Femur (tissue), 1 donor: ENCODE data around the gene ASCC2.
"Not testable (repeated sequence)": the region's sequence is repeated elsewhere in the genome, so short reads cannot be mapped to it uniquely, and the experiment has no call there.

ENCODE experiments used
- DNase-seq: peaks from one replicate; pipeline ENCODE4 v3.0.0-alpha.2; 2017

Gene ASCC2, protein sequence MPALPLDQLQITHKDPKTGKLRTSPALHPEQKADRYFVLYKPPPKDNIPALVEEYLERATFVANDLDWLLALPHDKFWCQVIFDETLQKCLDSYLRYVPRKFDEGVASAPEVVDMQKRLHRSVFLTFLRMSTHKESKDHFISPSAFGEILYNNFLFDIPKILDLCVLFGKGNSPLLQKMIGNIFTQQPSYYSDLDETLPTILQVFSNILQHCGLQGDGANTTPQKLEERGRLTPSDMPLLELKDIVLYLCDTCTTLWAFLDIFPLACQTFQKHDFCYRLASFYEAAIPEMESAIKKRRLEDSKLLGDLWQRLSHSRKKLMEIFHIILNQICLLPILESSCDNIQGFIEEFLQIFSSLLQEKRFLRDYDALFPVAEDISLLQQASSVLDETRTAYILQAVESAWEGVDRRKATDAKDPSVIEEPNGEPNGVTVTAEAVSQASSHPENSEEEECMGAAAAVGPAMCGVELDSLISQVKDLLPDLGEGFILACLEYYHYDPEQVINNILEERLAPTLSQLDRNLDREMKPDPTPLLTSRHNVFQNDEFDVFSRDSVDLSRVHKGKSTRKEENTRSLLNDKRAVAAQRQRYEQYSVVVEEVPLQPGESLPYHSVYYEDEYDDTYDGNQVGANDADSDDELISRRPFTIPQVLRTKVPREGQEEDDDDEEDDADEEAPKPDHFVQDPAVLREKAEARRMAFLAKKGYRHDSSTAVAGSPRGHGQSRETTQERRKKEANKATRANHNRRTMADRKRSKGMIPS

DNA sequence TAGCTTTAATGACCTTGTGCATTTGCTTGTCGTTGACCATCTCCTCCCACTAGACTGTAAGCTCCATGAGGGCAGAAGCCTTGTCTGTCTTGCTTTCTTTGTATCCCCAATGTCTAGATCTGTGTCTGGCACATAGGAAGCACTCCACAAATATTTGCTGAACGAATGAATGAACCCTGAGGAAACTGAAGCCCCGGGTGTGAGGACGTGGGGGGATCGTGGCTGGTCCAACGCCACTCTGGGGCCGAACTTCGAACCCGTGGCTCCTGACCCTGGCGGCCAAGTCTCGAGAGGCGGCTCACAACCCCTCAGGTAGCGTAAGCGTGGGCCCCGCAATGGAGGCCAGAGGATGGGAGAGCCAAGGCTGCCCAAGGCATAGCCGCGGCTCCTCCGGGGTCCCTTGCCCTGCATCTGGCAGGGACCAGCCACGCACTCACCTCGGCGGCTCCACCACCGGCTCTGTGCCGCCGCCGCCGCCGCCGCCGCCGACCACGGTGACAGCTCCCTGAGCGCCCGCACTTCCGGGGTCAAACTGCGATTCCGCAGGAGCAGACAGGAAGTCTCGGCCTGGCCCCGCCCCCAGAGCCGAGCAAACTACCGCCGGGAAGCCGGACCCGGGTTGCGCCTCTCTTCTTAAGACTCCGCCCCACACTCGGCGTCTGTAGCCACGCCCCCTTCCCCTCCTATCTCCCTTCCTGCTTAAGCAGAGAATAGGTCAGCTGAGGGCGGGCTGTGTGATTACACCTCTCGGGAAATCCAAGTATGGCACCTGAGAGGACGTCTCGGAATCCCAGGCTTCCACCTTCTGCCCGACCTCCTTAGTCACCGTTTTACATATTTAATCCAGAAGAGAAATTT, at the start of gene ASCC2:
TSS of gene ASCC2 (minus strand) at position 534 of the 858 bp plus-strand sequence. CDS start 5,949 bp downstream, outside the sequence.
- peak; percentile 99 for DNase-seq

DNA sequence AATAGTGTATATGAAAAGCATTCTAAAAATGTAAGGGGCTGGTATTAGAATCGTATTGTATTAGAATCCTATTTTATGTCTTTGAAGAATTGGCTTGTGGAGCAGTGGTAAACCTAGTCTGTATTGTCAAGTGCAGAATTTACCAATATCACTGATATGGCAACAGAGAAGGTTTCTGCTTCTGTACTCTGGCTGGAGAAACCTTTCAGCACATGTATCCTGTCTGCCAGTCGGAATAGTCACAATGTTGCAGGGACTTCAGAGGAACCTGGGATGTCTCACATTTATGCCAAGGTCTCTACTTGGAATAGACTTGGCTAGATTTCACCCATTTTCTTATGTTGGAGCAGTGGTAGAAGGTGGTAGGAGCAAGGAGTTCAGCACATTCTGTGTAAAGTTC, 49.3 kb upstream of the ASCC2 start:
- no peak for DNase-seq

DNA sequence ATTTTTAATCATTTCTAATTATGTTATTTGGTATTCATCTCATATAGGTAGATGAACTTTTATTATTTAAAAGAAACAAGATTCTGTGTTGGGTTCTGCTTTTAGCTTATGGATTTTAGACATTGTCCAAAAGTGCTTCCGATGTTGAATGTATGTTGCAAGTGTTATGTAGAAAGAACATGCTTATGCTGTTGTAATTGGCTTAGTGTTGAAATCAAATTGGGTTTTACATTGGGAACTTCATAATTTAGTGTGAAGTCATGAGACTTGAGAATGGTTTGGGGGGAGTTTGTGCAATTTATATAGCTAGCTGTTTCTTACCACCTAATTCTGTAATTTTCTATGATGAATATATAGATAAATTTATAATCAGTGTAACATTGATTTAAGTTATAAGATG, 48.5 kb upstream of the ASCC2 start:
- DNase-seq, result no peak

DNA sequence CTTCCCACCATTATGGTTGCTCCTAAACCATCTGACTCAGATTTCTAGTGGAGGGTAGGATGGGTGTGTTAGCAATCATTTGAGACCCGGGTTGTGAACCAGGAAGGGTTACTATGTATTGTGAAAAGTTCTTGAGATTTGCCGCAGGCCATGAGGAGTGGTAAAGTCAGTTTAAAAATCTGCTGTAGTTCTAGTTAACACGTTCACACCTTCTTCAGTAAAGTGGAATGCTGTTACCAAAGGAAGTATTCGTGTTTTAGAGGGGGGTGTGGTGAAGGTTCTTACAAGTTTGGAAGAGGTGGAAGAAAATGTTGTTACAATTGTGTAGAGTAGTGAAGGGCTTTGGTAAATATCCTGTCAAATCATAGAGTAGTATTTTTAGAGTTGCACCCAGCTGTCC, 47.5 kb upstream of the ASCC2 start:
- DNase-seq, result no peak

DNA sequence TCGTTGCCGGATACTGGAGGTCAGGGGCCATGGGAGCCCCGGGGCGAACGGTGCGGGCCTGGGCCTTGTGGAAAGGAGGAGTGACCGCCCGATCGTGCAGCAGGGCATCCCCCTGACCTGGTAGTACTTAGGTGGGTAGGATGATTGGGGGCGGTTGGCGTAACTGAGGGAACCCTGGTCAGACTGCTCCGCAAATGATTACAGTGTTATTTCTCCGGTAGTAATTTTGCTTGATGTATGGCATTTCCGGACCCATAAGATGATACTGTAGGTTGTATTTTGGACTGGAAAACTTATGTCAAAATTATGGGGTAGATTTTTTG, 45.7 kb upstream of the ASCC2 start:
- DNase-seq, result no peak

DNA sequence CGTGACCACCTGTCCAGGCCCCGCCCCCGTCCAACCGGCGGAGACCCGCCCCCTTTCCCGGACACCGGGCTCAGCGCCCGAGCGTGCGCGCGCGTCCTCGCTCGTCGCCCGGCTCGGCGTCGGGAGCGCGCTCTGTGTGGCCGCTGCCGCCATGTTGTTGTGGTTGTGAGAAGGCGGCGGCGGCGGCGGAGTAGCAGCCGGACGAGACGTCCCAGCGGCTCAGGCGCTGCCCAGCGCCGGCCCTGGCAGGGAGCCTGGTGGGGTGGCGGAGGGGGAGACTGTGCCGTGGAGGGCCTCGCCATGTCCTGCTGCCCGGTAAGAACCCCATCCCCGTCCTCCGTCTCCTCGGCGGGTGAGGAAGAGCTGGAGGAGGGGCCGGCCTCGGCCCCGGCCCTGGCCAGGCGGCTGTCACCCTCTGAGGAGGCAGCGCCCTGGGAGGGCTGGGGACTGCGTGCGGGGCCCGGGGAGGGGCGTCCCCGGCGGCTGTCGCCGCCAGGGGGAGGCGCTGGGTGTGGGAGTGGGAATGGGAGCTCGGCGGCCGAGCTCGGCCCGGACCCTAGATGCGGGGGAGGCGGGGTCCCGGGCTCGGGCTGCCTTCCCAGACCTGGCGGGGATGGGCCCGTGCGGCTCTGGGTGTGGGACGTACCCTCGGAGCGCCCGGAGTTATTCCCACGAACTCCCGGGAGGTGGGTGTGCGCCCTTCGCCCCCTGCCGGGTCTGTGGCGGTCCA, 45.1 kb upstream of the ASCC2 start, which contains the start of gene MTMR3:
TSS of gene MTMR3 (plus strand) at position 130 of the 730 bp plus-strand sequence. CDS start 87,886 bp downstream, outside the sequence.
- DNase-seq, result peak; percentile 96

DNA sequence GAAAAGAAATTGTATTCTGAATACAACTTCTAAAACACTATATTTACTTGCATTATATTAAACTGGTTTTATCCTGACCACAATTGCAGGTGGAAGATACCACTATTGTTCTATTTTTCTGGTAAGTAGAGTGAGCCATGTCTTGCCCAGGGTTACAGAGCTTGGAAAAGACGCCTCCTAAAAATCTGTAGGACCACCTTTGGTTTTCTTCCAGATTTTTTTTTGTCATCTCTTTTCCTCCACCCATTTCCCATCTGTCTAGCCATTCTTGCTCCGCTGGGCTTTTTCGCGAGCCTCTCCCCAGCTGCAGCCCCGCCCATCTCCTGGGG, 44.6 kb upstream of the ASCC2 start:
- DNase-seq, result no peak

DNA sequence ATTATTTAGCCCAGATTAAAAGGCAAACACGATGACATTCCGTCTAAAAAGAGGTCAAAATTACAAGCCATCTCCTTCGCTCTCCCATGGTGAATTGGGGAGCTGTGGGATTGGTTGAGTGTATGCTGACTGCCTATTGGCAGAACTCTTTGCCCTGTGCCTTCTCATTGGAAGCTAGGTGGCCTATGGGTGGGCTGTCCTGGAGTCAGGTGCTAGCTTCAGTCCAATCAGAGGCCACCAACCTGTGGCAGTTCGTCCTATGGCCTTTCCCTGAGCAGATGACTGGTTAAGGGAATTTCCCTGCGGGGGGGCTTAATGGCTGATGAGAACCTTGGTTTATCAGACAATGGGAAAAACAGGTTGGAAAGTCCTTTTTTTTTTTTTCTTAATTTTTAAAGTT, 41.7 kb upstream of the ASCC2 start:
- DNase-seq, result no peak

DNA sequence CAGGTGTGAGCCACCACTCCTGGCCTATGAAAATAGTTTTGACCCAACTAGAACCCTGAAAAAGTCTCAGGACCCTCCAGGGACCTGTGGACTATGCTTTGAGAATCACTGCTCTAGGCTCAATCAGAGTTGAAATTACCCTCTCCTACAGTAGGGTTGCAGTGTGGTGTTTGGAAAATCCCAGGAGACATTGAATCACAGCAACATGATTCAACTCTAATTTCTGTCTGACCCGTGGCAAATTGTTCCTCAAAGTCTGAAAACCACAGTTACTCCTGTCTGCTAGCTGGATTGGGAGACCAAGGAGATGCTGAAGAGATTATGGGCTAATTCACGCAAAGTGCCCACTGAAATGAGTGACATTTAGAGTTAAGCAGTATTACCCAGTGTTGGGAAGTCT, 39.5 kb upstream of the ASCC2 start:
- no peak for DNase-seq

DNA sequence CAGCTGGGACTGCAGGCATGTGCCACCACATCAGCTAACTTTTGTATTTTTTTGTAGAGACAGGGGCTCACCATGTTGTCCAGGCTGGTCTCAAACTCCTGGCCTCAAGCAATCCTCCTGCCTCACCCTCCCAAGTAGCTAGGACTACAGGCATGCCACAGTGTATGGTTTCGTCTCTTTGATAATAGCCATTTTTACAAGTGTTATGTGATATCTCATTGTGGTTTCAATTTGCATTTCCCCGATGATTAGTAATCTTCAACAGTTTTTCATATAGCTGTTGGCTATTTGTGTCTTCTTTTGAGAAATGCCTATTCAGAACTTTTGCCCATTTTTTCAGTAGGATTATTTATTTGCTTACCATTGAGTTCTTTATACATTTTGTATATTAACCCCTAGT, 35.9 kb upstream of the ASCC2 start:
- DNase-seq, result no peak

DNA sequence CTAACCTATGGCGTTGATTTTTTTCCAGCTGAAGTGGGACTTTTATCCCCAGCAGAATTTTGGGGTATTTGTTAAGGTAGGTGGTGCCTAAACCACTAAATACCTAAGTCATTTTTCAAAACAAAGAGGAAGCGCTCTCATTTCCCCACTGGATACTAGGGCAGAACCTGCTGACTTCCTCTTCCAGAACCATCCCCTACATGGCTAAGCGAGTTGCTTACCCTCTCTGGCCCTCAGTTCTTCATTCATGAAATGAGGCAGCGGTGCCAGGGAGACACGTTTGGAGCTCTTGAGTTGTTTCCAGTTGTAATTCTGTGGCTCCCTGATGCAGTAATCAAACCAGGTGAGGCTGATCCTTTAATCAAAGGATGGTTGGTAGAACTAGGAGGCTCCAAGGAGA, 34.9 kb upstream of the ASCC2 start:
- DNase-seq, result no peak

DNA sequence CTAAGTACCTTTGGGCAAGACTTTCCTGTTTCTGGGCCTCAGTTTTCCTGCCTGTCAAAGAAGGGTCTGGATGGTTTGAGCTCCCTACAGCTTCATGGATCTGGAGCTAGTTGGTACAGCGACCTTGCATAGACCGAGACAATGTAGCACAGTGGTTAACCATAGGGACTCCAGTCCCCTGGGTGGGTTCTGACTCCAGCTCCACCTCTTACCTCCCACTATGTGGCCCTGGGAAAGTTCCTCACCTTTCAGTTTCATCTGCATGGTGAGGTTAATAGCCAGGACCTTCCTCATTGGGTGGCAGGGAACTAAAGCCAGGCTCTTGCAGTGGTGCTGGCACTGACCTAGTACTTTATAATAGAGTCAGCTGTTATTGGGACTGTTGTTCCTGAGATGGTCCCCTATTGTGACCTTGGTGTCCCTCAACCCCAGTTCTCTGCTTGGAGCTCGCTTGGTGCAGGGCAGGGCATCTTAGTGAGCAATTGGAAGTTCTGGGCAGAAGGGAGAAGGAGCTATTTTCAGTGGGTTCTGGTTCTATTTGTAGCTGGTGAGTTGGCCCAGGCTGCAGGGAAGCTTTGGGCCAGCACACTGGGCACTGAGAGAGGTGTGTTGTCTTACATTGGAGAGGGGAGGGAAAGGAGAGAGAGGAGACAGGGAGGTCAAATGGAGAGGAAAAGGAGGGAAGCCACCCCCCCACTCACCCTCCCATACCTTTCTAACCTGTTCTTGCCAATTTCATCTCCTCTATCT, 34.2 kb upstream of the ASCC2 start:
- no peak for DNase-seq

DNA sequence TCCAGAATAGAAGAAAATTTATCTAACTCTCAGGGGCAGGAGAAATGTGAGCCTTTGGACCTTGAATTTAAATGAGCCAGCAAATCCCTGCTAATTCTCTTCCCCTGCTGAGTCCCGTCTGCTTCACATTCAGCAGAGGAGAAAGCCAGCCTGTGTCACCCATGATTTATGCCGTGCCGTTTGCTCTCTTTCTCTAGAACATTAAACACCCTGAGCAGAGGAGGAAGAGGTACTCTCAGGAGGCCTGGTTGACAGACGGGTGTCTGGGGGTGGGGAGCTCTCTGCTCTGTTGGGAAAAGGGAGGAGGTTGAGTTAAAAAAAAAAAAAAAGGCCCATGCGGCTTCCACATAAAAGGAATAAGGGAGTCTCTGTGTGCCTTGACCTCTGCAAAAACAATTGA, 33.6 kb upstream of the ASCC2 start:
- DNase-seq, result no peak

DNA sequence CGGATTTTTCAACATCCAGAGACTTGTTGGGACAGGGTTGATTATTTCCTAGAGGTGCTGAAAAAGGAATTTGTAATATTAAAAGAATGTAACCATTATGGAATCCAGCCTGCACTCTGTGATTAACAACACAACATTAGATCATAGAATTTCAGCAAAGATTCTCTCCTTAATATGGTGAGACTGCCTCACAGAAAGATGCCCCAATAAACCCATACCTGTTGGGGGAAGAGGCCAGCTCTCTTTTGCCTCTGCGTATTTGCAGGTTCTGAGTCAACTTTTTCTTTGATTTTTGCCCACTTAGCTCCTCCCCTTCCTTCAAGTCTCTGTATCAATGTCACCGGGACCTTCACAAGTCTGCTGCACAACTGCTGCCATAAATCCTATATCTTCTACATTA, 32.5 kb upstream of the ASCC2 start:
- DNase-seq, result no peak

DNA sequence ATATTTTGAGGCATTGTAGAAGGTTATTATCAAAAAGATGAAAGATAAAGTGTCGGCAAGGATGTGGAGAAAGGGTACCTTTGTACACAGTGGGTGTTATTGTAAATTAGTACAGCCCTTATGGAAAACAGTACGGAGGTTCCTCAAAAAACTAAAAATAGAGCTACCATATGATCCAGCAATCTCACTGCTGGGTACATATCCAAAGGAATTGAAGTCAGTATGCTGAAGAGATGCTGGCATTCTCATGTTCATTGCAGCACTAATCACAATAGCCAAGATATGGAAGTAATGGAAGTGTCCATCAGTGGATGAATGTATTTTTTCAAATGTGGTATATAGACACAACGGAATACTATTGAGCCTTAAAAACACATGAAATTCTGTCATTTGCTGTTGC, 29.8 kb upstream of the ASCC2 start:
- no peak for DNase-seq

DNA sequence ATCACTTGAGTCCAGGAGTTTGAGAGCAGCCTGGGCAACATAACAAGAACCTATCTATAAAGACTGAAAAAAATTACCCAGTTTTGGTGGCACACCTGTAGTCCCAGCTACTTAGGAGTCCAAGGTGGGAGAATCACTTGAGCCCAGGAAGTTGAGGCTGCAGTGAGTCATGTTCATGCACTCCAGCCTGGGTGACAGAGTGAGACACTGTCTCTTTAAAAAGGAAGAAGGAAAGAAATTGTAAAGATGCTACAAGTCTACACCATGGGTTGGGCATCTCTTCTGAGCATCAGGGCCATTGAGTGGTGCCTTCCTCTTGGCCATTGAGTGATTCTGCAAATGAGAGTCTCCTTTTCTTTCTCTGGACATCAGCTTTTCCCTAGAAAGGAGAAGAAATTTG, 29.2 kb upstream of the ASCC2 start:
- no peak for DNase-seq

DNA sequence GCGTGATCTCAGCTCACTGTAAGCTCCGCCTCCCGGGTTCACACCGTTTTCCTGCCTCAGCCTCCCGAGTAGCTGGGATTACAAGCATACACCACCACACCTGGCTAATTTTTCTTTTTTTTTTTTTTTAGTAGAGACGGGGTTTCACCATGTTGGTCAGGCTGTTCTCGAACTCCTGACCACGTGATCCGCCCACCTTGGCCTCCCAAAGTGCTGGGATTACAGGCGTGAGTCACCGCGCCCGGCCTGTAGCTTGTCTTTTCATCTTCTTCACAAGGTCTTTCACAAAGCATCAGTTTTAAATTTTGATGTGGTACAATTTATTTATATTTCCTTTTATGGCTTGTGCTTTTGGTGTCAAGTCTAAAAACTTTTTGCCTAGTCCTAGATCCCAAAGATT, 27.5 kb upstream of the ASCC2 start:
- DNase-seq, result not testable (repeated sequence)

DNA sequence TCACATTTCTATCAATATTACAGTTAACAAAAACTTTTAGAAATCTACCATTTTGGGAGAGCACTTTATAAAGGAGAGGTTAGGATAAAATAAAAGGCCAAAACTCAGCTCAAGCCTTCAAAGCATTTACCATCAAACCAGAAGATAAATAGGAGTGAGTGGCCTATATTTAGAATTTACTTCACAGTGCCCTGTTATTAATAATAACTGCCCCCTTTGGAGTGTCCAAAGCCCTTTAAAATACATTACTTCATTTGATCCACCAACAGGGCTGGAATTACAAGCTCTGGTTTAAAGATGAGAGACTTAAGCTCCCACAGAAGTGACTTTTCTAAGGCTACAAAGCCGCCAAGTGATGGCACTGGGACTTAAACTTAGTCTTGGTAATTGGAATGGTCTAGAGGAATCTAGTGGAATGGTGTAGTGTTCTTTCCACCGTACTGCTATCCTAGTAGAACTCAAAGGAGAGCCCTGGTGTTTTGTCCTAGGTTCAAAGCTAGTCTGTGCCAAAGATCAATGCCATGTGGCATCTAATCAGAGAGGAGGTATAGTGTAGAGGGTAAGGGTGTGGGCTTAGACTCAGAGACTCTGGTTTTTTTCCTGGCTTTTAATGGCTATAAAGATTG, 23.7 kb upstream of the ASCC2 start:
- DNase-seq, result no peak

DNA sequence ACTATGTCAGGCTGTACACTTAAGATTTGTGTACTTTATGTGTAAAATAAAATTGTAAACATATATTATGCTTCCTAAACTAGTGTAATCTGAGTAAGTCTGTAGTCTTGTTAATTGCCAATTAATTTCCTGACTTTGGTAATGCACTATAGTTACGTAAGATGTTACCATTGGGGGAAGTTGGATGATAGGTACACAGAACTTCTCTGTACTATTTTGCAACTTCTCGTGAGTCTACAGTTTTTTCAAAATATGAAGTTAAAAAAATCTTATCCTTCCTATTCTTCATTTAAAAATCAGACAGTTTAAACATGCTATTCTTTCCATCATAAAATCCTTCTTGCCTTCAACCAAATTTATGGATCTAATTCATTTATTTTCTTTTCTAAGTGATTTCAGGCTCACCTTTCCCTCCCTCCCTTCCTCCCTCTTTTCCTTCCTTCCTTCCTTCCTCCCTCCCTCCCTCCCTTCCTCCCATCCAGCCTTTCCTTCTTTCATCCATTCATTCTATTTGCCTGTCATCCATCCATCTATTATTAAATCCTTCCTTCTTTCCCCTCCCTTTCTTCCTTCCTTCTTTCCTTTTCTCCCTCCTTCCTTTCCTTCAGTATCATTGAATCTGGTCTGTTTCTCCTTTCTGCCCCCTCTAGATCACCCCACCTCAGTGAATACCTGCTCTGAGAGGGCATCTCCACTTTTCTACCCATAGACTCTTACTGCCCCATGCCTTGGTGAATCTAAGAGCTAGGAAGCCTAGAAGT, 22.1 kb upstream of the ASCC2 start:
- DNase-seq, result no peak

DNA sequence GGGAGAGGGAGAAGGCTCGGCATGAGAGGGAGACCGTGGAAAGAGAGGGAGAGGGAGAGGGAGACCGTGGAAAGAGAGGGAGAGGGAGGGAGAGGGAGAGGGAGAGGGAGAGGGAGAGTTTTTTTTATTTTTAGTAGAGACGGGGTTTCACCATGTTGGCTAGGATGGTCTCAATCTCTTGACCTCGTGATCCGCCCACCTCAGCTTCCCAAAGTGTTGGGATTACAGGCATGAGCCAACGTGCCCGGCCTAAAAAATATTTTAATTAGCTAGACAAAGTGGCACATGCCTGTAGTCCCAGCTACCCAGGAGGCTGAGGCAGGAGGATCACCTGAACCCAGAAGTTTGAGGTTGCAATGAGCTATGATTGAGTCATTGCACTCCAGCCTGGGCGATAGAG, 21.0 kb upstream of the ASCC2 start:
- not testable (repeated sequence) for DNase-seq

DNA sequence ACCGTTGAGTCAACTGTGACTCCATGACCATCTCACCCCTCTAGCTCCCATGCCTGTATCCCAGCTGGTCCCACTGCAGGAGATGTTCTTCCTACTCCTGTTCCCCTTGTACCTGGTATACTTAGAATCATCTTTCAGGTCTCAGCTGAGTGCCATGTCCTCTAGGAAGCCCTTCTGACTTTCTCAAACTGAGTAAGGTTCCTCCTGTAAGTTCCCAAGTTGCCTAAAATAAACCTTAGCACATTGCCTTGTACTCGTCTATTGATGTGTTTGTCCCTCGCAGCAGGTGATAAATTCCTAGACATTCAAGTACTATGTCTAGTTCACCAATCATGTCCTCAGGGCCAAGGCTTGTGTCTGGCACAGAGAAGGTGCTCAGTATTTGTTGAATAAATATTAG, 18.4 kb upstream of the ASCC2 start:
- DNase-seq, result no peak
